GM13977 (cell line): Measurements from ENCODE around the gene XKR8.

Experiments
- DNase-seq: peaks from one replicate; pipeline ENCODE4 v3.0.0; 2012; ENCODE audit warnings: low spot score
- in situ Hi-C: fragments of 300-500 bp; cut with MboI; formaldehyde crosslinking; loops from one replicate; pipeline ENCODE4 v1.12.0; 2022; ENCODE audit warnings: low sequenced_read_pairs, low pct_unique_long_range_greater_than_20kb, mixed read lengths, inconsistent platforms; ENCODE audit not compliant: unreplicated experiment
- TF ChIP-seq, protein P1 (sequence below): IDR thresholded peaks from 2 replicates; pipeline ENCODE4 v1.5.1; 2012; ENCODE audit warnings: mild to moderate bottlenecking, control low read depth; ENCODE audit not compliant: insufficient read depth; ENCODE audit errors: extremely low read depth, missing control alignments

XKR8 gene

GRCh38 chr1:27959792-27960603, at the start of gene XKR8:
XKR8 (plus strand) TSS chr1:27959973; CDS start chr1:27960070, 97 bp downstream.
- DNase-seq = peak; percentile 97
- in situ Hi-C loops = loop anchor here (10.0 kb wide), 1 partner anchor 95 kb away; no protein-coding TSS in a partner anchor
- TF ChIP-seq, protein P1, sequence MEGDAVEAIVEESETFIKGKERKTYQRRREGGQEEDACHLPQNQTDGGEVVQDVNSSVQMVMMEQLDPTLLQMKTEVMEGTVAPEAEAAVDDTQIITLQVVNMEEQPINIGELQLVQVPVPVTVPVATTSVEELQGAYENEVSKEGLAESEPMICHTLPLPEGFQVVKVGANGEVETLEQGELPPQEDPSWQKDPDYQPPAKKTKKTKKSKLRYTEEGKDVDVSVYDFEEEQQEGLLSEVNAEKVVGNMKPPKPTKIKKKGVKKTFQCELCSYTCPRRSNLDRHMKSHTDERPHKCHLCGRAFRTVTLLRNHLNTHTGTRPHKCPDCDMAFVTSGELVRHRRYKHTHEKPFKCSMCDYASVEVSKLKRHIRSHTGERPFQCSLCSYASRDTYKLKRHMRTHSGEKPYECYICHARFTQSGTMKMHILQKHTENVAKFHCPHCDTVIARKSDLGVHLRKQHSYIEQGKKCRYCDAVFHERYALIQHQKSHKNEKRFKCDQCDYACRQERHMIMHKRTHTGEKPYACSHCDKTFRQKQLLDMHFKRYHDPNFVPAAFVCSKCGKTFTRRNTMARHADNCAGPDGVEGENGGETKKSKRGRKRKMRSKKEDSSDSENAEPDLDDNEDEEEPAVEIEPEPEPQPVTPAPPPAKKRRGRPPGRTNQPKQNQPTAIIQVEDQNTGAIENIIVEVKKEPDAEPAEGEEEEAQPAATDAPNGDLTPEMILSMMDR = peak; percentile 59

GRCh38 chr1:27912429-27912828, 47.3 kb upstream of the XKR8 start:
- TF ChIP-seq, protein P1 = no peak
- in situ Hi-C loops = no loop called here
- DNase-seq = no peak

GRCh38 chr1:27915082-27915575, 44.6 kb upstream of the XKR8 start:
- TF ChIP-seq, protein P1 = no peak
- in situ Hi-C loops = no loop called here
- no peak for DNase-seq

DNA sequence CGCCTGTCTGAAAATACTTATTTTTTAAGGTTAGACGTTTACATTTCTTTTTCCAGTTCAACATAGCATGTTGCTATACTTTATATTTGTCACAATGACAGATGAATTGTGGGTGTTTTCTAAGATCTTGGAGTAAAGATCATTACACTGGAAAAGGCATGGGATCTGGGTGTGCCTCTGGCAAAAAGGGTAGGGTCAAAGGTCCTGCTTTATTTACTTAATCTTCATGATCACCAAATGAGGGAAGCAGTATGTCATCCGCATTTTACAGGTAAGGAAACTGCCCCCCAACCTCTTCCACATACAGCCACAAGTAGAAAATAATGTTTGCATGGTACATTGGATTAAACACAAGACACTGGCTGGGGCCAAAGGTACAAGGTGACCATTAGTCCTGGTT, 37.5 kb upstream of the XKR8 start:
- DNase-seq = no peak
- in situ Hi-C loops = no loop called here
- TF ChIP-seq, protein P1 = no peak

GRCh38 chr1:27928216-27928954, 31.4 kb upstream of the XKR8 start:
- in situ Hi-C loops = no loop called here
- no peak for DNase-seq
- TF ChIP-seq, protein P1 = peak; percentile 34

DNA sequence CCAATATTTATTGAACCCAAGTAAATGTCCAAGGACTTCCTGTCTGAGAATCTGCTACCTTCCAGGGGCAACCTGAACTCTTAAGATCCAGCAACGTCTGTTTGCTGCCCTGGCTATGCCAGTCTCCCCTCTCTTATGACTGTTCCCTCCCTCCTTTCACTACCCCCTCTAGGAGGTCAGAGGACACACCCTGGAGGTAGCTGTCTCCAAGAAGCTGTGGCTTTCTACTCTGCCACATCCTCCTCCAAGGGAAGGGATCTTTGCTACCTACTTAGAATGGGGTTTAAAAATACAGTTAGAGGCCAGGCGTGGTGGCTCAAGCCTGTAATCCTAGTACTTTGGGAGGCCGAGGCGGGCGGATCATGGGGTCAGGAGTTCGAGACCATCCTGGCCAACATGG, 28.6 kb upstream of the XKR8 start:
- no peak for DNase-seq
- in situ Hi-C loops = no loop called here
- TF ChIP-seq, protein P1 = no peak
